Thymus (tissue), 14 donors: ENCODE results near the gene RIT2. TPM values are rescaled to one million over a fixed set of nuclear protein-coding genes. Genes with fewer than 3 reads are reported as not detected.

Experiments used
- DNase-seq, 9 donors: peaks; one replicate each; pipeline ENCODE4 v3.0.0-alpha.2; 2013; ENCODE audit warnings: low spot score in 9 of 9, low read depth in 6 of 9, missing footprints in 1 of 9
- H3K27ac ChIP-seq, 2 donors: one replicate each; pipeline ENCODE4 v1.5.1; 2013; ENCODE audit warnings: control low read depth in 1 of 2, low read depth in 1 of 2, low read length in 1 of 2, mild to moderate bottlenecking in 1 of 2, moderate library complexity in 1 of 2
- H3K27me3 ChIP-seq, 2 donors: one replicate each; pipeline ENCODE4 v1.5.1; 2013; ENCODE audit warnings: low read length in 1 of 2; ENCODE audit not compliant: control insufficient read depth in 2 of 2, insufficient read depth in 1 of 2
- H3K36me3 ChIP-seq, 2 donors: one replicate each; pipeline ENCODE4 v1.5.1; 2013; ENCODE audit warnings: low read length in 1 of 2, mild to moderate bottlenecking in 1 of 2, moderate library complexity in 1 of 2; ENCODE audit not compliant: control insufficient read depth in 2 of 2, insufficient read depth in 2 of 2
- H3K4me1 ChIP-seq, 2 donors: one replicate each; pipeline ENCODE4 v1.5.1; 2013; ENCODE audit warnings: low read length in 2 of 2; ENCODE audit not compliant: control insufficient read depth in 2 of 2, insufficient read depth in 2 of 2
- H3K4me3 ChIP-seq, 2 donors: one replicate each; pipeline ENCODE4 v1.5.1; 2013; ENCODE audit warnings: low read length in 2 of 2, control low read depth in 1 of 2, mild to moderate bottlenecking in 1 of 2
- H3K9me3 ChIP-seq, 2 donors: one replicate each; pipeline ENCODE4 v1.5.1; 2013; ENCODE audit warnings: low read length in 1 of 2, mild to moderate bottlenecking in 1 of 2; ENCODE audit not compliant: control insufficient read depth in 2 of 2, insufficient read depth in 1 of 2
- WGBS: extraction: QIAGEN DNeasy Blood & Tissue Kit; methylation state at CpG from one replicate; pipeline ENCODE4 v1.1.7; 2013; 5-methylcytosine and 5-hydroxymethylcytosine counted together
- long read RNA-seq, 10 donors: transcript quantifications; one replicate each; lab custom pipeline, GENCODE V29; 2026
- polyA plus RNA-seq: library from polyadenylated mRNA; stranded (reverse); fragments of 200-250 nt; gene quantifications from one replicate; pipeline ENCODE4 v1.2.3, GENCODE V29; 2013
- total RNA-seq: library from RNA; stranded (reverse); fragments of 120-200 nt; gene quantifications from one replicate; pipeline ENCODE4 v1.2.4, GENCODE V29; 2013
- donor health status: healthy.

Gene RIT2
- total RNA-seq (not detected), polyA plus RNA-seq (0.16 TPM)
- long read RNA-seq, donor 1 = 0 reads
- long read RNA-seq, donor 2 = 0 reads
- long read RNA-seq, donor 3 = 0 reads
- long read RNA-seq, donor 4 = 0 reads
- long read RNA-seq, donor 5 = 0 reads
- long read RNA-seq, donor 6 = 0 reads
- long read RNA-seq, donor 7 = 0 reads
- long read RNA-seq, donor 8 = 0 reads
- long read RNA-seq, donor 9 = 0 reads
- long read RNA-seq, donor 10 = 0 reads

DNA sequence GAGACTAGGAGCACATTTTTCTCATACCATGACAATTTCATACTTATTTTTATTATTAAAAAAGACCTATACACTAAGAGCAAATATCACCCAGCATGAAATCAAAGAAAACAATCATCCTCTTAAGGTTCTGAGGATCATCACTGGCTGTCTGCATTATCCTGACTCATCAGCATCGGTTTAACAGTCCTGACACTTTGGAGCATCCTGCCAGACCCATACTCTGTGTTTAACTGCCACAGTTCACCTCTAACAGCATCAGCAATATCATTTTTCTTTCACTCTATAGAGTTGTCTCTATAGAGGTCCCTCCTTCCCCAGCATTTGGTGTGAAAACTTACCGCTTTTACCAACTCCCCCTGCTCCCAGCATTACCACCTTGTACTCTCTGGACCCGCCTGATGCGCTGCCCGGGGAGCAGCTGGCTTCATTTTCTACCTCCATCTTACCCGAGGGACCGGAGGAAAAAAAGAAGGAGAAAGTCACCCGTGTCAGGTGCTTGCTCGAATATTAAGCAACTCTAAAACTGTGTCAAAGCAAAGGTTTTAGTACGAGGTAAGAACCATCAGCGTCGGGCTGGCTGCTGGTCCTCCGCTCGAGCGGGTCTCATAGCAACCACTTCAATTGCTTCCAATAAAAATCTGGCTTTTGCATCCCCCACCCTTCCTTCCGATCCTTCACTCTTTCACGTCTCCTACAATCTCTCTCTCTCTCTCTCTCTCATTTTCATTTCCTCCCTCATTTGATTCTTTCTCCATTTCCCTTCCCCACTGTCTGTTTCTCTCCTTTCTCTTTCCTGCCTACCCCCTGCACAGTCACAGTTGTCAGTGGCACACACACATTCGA, at the start of gene RIT2:
Gene RIT2, minus strand, starts transcription at position 610 of the 846 bp plus-strand sequence.
- H3K36me3 ChIP-seq = no peaks in the 10 kb centered on the region
- H3K9me3 ChIP-seq = no peaks in the 10 kb centered on the region
- no peak for DNase-seq
- H3K27me3 ChIP-seq = no peaks in the 10 kb centered on the region
- WGBS = 77% methylated on average over 18 of the region's 18 CpGs
- no peak within 1 kb of the TSS for H3K4me3 ChIP-seq
- H3K27ac ChIP-seq = no peak within 1 kb of the TSS
- no peaks in the 10 kb centered on the region for H3K4me1 ChIP-seq

DNA sequence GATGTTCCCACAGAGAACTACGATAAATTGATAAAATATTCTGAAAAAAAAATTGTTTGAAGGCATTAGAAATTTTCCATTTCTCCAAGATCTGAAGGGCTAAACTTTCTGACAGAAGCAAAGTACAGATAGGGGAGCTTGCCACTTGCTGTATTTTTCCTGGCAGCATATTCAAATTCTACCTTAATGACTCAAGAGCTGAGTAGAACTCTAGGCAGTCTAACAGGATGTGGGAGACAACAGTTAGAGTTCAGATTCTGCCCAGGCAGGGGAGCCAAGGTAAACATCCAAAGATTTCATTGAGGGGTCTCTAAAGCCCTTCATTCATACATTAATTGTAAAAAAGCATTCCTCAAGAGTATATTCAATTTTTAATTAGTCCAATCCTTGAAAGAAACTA, 46.0 kb upstream of the RIT2 start:
- no peaks in the 10 kb centered on the region for H3K27me3 ChIP-seq
- H3K36me3 ChIP-seq = no peaks in the 10 kb centered on the region
- no peak for DNase-seq
- H3K9me3 ChIP-seq = peaks cover 0 to 4% of the 10 kb centered on the region in 2 donors
- H3K27ac ChIP-seq = no peak overlapping the region
- no peaks in the 10 kb centered on the region for H3K4me1 ChIP-seq
- H3K4me3 ChIP-seq = no peak overlapping the region
- WGBS = 77% methylated on average over 1 of the region's 1 CpG

DNA sequence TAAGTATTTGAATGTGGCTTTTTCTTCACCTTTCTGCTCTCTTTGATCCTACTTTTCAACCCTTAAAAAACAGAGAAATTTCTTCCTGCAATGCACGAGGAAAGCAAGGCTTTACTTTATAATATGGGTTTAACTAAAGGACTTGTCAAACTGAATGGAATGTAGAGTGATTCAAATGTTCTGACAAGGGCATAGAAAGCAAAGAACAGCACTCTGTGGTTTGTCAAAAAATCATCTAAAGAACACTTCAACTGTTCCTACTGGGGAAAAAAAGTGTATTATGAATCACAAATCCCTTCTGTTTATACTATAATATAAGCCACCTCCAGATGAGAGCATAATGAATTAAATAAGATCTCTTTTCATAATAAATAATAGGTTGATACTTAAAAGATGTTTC, 45.0 kb upstream of the RIT2 start:
- Histone ChIP-seq H3K9me3 (peaks cover 0 to 4% of the 10 kb centered on the region in 2 donors), H3K27me3 (no peaks in the 10 kb centered on the region), H3K4me3 (no peak overlapping the region), H3K36me3 (no peaks in the 10 kb centered on the region), H3K27ac (no peak overlapping the region), H3K4me1 (no peaks in the 10 kb centered on the region)
- DNase-seq = no peak
- 70% methylated on average over 1 of the region's 1 CpG for WGBS

GRCh38 chr18:43159926-43160325, 44.4 kb upstream of the RIT2 start:
- H3K4me1 ChIP-seq = no peaks in the 10 kb centered on the region
- no peaks in the 10 kb centered on the region for H3K27me3 ChIP-seq
- H3K27ac ChIP-seq = no peak overlapping the region
- no peak overlapping the region for H3K4me3 ChIP-seq
- no peak for DNase-seq
- peaks cover 0 to 4% of the 10 kb centered on the region in 2 donors for H3K9me3 ChIP-seq
- no peaks in the 10 kb centered on the region for H3K36me3 ChIP-seq

- peaks cover 0 to 4% of the 10 kb centered on the region in 2 donors for H3K9me3 ChIP-seq
- H3K4me3 ChIP-seq = no peak overlapping the region
- 91% methylated on average over 5 of the region's 5 CpGs for WGBS
- no peak overlapping the region for H3K27ac ChIP-seq
- H3K36me3 ChIP-seq = no peaks in the 10 kb centered on the region
- no peaks in the 10 kb centered on the region for H3K4me1 ChIP-seq
- H3K27me3 ChIP-seq = no peaks in the 10 kb centered on the region
- no peak for DNase-seq
Measured at GRCh38 chr18:43159086-43159770, 43.7 kb upstream of the RIT2 start.

- Histone ChIP-seq H3K36me3 (no peaks in the 10 kb centered on the region), H3K9me3 (peaks cover 0 to 4% of the 10 kb centered on the region in 2 donors), H3K4me3 (no peak overlapping the region), H3K27ac (no peak overlapping the region), H3K4me1 (no peaks in the 10 kb centered on the region), H3K27me3 (no peaks in the 10 kb centered on the region)
- WGBS = 76% methylated on average over 2 of the region's 2 CpGs
- DNase-seq = no peak
Measured at GRCh38 chr18:43158381-43158780, 42.9 kb upstream of the RIT2 start.

- DNase-seq = no peak
- Histone ChIP-seq H3K27me3 (no peaks in the 10 kb centered on the region), H3K4me1 (no peaks in the 10 kb centered on the region), H3K36me3 (no peaks in the 10 kb centered on the region), H3K9me3 (no peaks in the 10 kb centered on the region), H3K4me3 (no peak overlapping the region), H3K27ac (no peak overlapping the region)
- 90% methylated on average over 3 of the region's 3 CpGs for WGBS
Measured at GRCh38 chr18:43155842-43156241, 40.4 kb upstream of the RIT2 start.

DNA sequence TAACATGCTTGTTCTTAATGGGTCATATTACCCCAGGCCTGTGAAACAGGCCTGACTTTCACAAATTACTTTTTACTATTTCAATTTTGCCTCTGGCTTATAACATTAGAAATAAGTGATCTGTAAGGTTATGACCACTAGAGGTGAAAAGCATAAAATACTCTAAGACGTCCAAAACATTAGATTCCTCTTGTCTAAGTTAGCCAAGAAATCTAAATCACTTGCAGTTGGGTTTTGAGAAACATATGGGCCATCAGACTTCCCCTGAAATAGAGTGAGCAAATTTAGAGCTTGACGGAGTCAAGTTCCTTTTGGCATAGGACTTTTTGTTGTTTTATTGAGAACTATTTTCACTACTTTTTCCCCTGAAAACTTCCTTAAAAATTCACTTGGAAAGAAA, 32.7 kb upstream of the RIT2 start:
- no peaks in the 10 kb centered on the region for H3K27me3 ChIP-seq
- H3K9me3 ChIP-seq = no peaks in the 10 kb centered on the region
- H3K27ac ChIP-seq = no peak overlapping the region
- no peaks in the 10 kb centered on the region for H3K4me1 ChIP-seq
- 85% methylated on average over 2 of the region's 2 CpGs for WGBS
- DNase-seq = no peak
- H3K36me3 ChIP-seq = no peaks in the 10 kb centered on the region
- no peak overlapping the region for H3K4me3 ChIP-seq

DNA sequence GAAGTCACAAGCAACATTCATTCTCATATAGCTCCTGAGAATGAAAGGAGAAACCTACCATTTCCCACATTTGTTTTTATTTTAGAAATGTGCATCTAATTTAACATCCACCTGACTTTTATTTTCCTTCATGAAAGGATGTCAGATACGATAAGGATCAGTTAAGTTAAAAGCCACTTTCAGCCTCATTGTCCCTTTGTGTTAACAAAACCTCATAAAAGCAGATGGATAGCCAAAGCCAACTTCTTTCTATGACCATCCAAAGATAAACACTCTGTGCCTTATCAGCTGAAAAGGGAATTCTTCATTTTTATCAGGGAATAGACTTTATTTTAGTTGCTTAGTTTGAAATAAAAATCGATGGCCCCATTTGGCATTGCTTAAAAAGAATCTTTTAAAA, 25.7 kb upstream of the RIT2 start:
- no peaks in the 10 kb centered on the region for H3K27me3 ChIP-seq
- no peaks in the 10 kb centered on the region for H3K36me3 ChIP-seq
- WGBS = 68% methylated on average over 2 of the region's 2 CpGs

More for the DNA sequence above, 25.7 kb upstream of the RIT2 start:
- H3K9me3 ChIP-seq = peaks cover 0 to 6% of the 10 kb centered on the region in 2 donors
- DNase-seq = no peak
- H3K4me3 ChIP-seq = no peak overlapping the region
- no peak overlapping the region for H3K27ac ChIP-seq
- no peaks in the 10 kb centered on the region for H3K4me1 ChIP-seq
